Testis (tissue), 2 donors: Measurements from ENCODE around the gene NDUFA9.

Source experiments
- POLR2A ChIP-seq: fragments of 450-650 bp; IDR thresholded peaks from one replicate; pipeline ENCODE4 v1.6.1; 2017; ENCODE audit warnings: antibody characterized with exemption, mild to moderate bottlenecking, moderate library complexity
- TF ChIP-seq, protein P1 (sequence below), 3 experiments: fragments of 450-650 bp in 2 of 3; fragments of 200-600 bp in 1 of 3; sonication (generic) in 1 of 3; IDR thresholded peaks; one replicate each; pipeline ENCODE4 v1.5.1; 2016 to 2019; ENCODE audit warnings: antibody characterized with exemption in 3 of 3, mild to moderate bottlenecking in 2 of 3, moderate library complexity in 1 of 3

GRCh38 chr12:4665236-4665635, 16.3 kb downstream of the NDUFA9 start:
- TF ChIP-seq, protein P1, sequence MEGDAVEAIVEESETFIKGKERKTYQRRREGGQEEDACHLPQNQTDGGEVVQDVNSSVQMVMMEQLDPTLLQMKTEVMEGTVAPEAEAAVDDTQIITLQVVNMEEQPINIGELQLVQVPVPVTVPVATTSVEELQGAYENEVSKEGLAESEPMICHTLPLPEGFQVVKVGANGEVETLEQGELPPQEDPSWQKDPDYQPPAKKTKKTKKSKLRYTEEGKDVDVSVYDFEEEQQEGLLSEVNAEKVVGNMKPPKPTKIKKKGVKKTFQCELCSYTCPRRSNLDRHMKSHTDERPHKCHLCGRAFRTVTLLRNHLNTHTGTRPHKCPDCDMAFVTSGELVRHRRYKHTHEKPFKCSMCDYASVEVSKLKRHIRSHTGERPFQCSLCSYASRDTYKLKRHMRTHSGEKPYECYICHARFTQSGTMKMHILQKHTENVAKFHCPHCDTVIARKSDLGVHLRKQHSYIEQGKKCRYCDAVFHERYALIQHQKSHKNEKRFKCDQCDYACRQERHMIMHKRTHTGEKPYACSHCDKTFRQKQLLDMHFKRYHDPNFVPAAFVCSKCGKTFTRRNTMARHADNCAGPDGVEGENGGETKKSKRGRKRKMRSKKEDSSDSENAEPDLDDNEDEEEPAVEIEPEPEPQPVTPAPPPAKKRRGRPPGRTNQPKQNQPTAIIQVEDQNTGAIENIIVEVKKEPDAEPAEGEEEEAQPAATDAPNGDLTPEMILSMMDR (IDR thresholded peaks at IDR 0.05), result no peak
- no peak for TF ChIP-seq POLR2A
